ENCODE data around the gene ZNF681.

The ZNF681 gene

DNA sequence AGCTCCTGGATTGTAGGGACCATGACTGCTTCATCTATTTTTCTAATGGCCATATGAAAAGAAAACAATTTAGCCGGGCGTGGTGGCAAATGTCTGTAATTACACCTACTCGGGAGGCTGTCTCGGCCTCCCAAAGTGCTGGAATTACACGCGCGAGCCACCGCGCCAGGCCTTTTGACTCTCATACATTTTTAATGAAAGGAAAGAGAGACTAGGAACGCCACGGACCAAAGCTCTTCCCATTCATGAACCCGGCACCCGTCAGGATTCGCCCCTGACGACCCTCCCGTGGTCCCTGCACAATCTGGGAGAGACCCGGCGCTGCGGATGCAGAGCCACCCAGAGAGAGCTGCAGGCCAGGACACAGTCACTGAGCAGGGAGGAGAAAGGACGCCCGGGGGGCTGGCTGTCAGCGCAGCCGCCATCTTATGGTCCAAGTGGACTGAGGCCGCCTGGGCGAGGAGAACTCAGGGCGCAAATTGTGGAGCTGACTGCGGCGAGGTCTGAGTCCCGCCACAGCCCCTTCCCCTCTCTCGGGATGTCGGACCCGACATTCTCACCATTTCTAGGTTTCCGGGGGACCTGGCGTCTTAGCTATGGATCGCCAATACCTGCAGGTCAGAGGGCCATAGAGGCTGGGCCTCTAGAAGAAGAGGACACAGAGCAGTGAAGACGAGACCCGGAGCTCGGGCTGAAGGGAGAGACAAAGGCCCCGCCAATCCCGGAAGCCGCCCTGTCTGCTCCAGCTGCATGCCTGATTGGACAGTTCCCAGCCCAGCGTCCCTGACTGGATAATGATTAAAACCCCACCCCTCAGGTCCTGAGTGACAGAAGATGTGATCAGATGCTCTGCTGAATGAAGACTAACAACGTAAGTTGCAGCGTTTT lies at the start of gene ZNF681:
Gene ZNF681 (minus strand): TSS at position 705 of the 888 bp plus-strand sequence. CDS start 142 bp downstream, at position 563.
- H3K4me3 Mint-ChIP-seq, result peak within 1 kb of the TSS; percentile 85
- peaks cover 25% of the 10 kb centered on the region for H3K36me3 Mint-ChIP-seq
- CTCF ChIA-PET, result interaction anchor here (1.1 to 1.3 kb wide), 3 partner anchors 10 to 275 kb away, joined by 3 to 4 read pairs (median 4); no protein-coding TSS in a partner anchor
- peaks cover 28% of the 10 kb centered on the region for H3K9me3 Mint-ChIP-seq
- H3K27ac Mint-ChIP-seq, result peak within 1 kb of the TSS; percentile 95
- no peaks in the 10 kb centered on the region for H3K27me3 Mint-ChIP-seq
- peaks cover 29% of the 10 kb centered on the region for H3K4me1 Mint-ChIP-seq
- DNase-seq, result peak; percentile 92

DNA sequence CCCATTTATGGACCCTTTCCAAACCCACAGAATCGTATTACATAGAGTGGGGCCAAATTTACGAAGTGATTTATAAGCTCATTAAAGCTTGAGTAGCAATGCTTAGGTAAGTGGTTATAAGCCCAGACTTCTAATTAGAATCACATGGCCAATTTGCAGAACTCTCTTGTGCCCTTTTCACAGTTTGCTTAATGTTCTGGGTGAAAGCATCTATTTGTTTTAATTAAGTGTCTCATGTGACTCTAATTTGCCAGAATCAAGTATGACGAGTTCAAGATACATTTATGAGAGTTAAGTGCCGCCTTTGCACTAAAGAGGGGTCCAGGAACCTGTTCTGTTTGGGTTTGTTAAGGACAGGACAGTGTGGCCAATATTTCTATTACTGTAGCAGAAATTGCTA lies 46.0 kb upstream of the ZNF681 start:
- no peak for DNase-seq
- CTCF ChIA-PET, result no interaction called here
- Mint-ChIP-seq H3K4me1 (peaks cover 25% of the 10 kb centered on the region), H3K27ac (no peak overlapping the region), H3K36me3 (peaks cover 19% of the 10 kb centered on the region), H3K27me3 (no peaks in the 10 kb centered on the region), H3K9me3 (peaks cover 16% of the 10 kb centered on the region), H3K4me3 (no peak overlapping the region)

DNA sequence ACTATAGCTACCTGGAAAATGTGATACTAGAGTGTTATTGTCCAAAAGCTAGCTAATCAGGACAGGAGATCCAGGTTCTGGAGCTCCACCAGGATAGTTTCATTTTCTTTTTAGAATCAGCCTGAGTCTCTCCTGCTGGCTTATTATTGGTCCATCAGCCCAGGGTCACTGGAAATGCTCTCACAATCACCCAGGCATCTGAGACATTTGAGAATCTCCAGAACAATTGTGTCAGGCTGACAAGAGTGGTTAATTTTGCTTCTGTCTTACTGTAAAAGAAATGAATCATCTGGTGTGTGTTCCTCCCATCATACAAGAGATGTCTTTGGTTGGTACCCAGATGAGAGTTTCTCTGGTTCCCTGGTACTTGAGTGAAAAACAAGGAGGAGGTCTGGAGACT lies 43.6 kb upstream of the ZNF681 start:
- H3K27ac Mint-ChIP-seq, result peak overlapping the region; percentile 80
- H3K9me3 Mint-ChIP-seq, result peaks cover 12% of the 10 kb centered on the region
- H3K4me3 Mint-ChIP-seq, result peak overlapping the region; percentile 68
- peaks cover 12% of the 10 kb centered on the region for H3K36me3 Mint-ChIP-seq
- no peak for DNase-seq
- peaks cover 36% of the 10 kb centered on the region for H3K4me1 Mint-ChIP-seq
- CTCF ChIA-PET, result no interaction called here
- no peaks in the 10 kb centered on the region for H3K27me3 Mint-ChIP-seq

DNA sequence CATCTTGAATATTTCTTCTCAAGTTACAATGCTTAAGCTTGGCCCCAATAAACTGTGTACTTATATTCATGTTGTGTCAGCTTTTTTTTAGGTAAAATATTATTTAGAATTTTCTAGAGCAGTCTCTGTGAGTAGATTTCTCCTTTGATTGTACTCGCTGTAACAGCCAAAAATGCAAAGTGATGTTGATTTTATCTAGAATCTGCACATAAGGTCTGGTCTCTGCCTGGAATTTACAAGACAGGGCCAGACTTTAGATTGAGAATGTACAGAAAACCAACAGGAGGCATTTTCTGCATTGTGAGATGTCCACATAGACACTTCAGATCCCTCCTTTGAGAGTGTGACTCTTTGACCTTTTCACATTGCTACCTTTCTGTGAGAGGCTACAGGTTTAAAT lies 43.1 kb upstream of the ZNF681 start:
- peak overlapping the region; percentile 68 for H3K4me3 Mint-ChIP-seq
- peaks cover 36% of the 10 kb centered on the region for H3K4me1 Mint-ChIP-seq
- H3K9me3 Mint-ChIP-seq, result peaks cover 8% of the 10 kb centered on the region
- CTCF ChIA-PET, result no interaction called here
- peaks cover 9% of the 10 kb centered on the region for H3K36me3 Mint-ChIP-seq
- peak overlapping the region; percentile 80 for H3K27ac Mint-ChIP-seq
- no peak for DNase-seq
- H3K27me3 Mint-ChIP-seq, result no peaks in the 10 kb centered on the region

DNA sequence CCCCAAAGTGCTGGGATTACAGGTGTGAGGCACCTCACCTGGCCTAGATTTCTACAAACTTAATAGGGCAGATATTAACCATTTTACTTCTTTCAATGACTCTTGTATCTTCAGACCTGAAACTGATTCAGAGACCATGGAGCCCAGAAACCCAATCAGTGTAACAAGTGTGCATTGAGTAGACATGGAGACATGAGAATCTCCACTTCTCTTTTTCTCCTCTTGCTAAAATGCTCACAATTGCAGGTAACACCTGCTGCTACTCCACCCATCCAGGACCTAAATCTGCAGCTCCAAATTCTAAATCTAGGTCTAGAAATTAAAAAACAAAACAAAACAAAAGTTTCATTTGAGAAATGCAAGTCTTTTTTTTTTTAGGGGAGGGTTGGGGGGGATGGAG lies 42.2 kb upstream of the ZNF681 start:
- Mint-ChIP-seq H3K27me3 (no peaks in the 10 kb centered on the region), H3K9me3 (peaks cover 12% of the 10 kb centered on the region), H3K27ac (no peak overlapping the region), H3K36me3 (peaks cover 11% of the 10 kb centered on the region), H3K4me3 (no peak overlapping the region), H3K4me1 (peaks cover 36% of the 10 kb centered on the region)
- CTCF ChIA-PET, result no interaction called here
- no peak for DNase-seq

DNA sequence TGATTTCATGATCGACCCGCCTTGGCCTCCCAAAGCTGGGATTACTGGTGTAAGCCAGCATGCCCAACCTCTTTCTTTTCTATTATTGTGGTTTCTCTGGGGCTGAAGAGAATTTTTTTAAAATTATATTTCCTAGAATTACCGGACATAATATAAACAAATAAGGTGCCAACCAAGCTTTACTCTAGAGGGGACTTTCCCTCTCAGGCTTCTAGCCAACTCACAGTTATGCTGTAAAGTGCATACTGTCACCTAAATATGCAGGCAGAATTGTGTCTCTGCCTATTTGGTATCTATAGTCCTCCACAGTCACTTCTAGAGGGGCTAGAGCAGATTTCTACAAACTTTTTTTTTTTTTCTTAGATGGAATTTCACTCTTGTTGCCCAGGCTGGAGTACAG lies 41.6 kb upstream of the ZNF681 start:
- Mint-ChIP-seq H3K9me3 (peaks cover 16% of the 10 kb centered on the region), H3K36me3 (peaks cover 11% of the 10 kb centered on the region), H3K4me3 (no peak overlapping the region), H3K27me3 (no peaks in the 10 kb centered on the region), H3K27ac (peak overlapping the region; percentile 42), H3K4me1 (peaks cover 36% of the 10 kb centered on the region)
- CTCF ChIA-PET, result no interaction called here
- no peak for DNase-seq

DNA sequence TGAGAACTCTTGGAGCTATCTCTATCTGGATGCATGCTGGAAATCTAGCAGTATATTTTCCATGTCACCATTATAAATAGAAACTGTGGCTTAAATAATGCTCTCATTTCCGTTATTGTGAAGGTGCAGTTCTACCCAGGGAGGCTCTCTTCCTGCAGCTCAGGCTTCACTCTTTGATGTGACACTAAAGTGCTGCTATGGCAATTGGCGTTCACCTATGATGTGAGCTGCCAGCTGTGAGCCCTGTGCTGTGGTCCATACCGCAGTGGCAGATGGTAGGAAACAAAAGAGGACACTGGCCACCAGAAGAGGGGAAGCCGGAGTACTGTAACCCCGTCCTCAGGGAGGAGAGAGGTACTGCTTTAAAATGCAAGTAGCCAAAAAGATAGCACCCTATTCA lies 40.6 kb upstream of the ZNF681 start:
- DNase-seq, result peak; percentile 69
- H3K4me1 Mint-ChIP-seq, result peaks cover 36% of the 10 kb centered on the region
- H3K9me3 Mint-ChIP-seq, result peaks cover 21% of the 10 kb centered on the region
- peak overlapping the region; percentile 64 for H3K4me3 Mint-ChIP-seq
- H3K27ac Mint-ChIP-seq, result peak overlapping the region; percentile 90
- peaks cover 7% of the 10 kb centered on the region for H3K36me3 Mint-ChIP-seq
- H3K27me3 Mint-ChIP-seq, result no peaks in the 10 kb centered on the region
- CTCF ChIA-PET, result no interaction called here

DNA sequence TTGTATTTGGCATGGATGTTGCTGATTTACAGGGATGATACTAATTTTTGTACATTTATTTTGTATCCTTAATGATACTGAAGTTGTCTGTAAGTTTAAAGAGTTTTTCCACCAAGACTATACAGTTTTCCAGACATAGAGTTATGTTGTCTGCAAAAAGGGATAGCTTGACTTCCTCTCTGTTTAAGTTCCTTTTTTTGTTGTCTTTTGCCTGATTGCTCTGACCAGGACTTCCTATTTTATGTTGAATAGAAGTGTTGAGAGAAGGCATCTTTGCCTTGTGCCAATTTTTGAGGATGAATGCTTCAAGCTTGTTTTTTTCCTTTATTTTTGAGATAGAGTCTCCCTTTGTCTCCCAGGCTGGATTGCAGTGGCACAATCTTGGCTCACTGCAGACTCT lies 36.8 kb upstream of the ZNF681 start:
- Mint-ChIP-seq H3K27ac (no peak overlapping the region), H3K36me3 (peaks cover 2% of the 10 kb centered on the region), H3K4me1 (peaks cover 16% of the 10 kb centered on the region), H3K27me3 (no peaks in the 10 kb centered on the region), H3K4me3 (no peak overlapping the region), H3K9me3 (peaks cover 19% of the 10 kb centered on the region)
- CTCF ChIA-PET, result no interaction called here
- no peak for DNase-seq

DNA sequence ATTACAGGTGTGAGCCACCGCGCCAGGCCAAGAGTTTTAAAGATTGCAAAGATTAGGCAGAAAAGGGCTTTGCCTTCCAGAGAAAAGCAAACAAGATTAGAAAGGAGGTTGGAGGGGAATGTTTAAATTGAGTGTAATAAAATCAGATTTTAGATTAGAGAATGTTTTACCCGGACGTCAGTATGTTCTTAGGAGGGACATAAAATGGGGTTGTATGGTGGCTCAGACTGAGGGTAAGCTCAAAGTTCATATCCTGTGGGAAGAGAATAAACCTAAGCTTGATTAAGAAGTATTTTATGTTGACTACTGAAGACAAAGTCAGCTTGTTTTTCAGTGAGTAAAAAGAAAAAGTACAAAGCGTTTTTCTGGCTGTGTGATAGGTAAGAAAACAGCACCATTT lies 34.1 kb upstream of the ZNF681 start:
- DNase-seq, result no peak
- CTCF ChIA-PET, result no interaction called here
- no peak overlapping the region for H3K27ac Mint-ChIP-seq
- peaks cover 23% of the 10 kb centered on the region for H3K9me3 Mint-ChIP-seq
- H3K36me3 Mint-ChIP-seq, result peaks cover 2% of the 10 kb centered on the region
- no peaks in the 10 kb centered on the region for H3K4me1 Mint-ChIP-seq
- H3K27me3 Mint-ChIP-seq, result no peaks in the 10 kb centered on the region
- no peak overlapping the region for H3K4me3 Mint-ChIP-seq

DNA sequence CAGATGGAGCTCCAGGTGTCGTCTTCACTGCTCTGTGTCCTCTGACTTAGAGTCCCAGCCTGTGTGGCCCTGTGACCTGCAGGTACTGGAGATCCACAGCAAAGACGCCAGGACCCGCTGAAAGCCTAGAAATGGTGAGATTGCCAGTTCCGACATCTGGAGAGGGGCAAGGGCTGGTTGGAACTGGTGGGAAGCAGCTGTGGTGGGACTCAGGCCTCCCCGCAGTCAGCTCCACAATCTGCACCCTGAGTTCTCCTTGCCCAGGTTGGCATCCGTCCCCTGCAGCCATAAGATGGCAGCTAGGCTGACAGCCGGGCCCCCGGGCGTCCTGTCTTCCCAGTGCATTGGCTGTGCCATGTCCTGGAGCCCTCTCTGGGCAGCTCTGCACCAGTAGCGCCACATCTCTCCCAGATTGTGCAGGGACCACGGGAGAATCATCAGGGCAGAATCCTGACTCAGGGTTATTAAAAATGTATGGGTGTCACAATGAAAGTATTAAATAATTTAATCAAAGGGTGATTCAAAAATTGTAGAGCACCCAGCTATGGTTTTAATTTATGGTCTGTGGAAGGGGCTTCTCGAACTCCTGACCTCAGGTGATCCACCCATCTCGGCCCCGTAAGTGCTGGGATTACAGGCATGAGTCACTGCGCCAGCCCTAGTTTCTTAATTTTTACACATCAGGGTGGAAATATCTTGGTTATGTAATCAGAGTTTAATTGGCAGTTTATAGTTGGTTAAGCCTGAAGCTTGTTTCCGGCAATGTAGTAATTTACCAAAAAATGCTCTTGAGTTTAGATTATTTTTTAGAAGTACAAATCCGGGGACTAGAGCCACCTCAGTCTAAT lies 32.2 kb upstream of the ZNF681 start:
- Mint-ChIP-seq H3K36me3 (peaks cover 6% of the 10 kb centered on the region), H3K4me1 (no peaks in the 10 kb centered on the region), H3K9me3 (peaks cover 19% of the 10 kb centered on the region), H3K27me3 (no peaks in the 10 kb centered on the region), H3K4me3 (no peak overlapping the region), H3K27ac (no peak overlapping the region)
- CTCF ChIA-PET, result no interaction called here
- DNase-seq, result no peak

DNA sequence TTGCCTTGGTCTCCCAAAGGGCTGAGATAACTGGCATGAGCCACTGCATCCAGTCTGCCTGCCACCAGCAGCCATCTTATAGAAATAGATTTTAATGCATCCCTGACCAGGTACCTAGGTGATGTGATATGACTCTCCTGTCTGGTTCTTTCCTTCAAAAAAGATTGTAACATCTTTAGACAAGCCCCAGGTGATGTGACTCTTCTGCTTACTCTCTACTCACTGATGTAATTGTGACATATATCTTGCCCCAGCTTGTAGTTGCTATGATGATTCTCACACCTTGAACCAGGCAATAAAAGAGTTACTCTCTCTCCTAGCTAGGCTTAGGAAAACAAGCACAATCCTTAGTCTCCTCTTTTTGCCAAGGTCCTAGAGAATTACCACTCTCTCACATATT lies 30.6 kb upstream of the ZNF681 start:
- H3K36me3 Mint-ChIP-seq, result peaks cover 16% of the 10 kb centered on the region
- H3K9me3 Mint-ChIP-seq, result peaks cover 8% of the 10 kb centered on the region
- CTCF ChIA-PET, result no interaction called here
- H3K4me1 Mint-ChIP-seq, result no peaks in the 10 kb centered on the region
- H3K4me3 Mint-ChIP-seq, result no peak overlapping the region
- H3K27ac Mint-ChIP-seq, result no peak overlapping the region
- DNase-seq, result no peak
- no peaks in the 10 kb centered on the region for H3K27me3 Mint-ChIP-seq

DNA sequence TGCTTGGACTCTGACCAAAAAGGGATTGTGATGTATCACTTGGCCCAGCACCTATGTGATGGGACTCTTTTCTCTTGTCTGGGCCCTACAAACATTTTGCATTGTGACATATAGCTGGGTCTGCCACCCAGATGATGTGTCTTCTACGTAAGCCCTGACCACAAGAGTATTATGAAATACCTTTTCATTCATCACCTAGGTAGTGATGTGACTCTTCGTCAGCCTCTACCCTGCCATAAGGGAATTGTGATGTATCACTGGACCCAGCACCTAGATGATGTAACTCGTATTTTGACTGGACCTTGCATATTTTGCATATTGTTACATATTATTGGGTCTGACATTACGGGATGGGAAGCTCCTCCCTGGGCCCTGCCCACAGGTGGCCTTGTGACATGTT lies 29.7 kb upstream of the ZNF681 start:
- no peaks in the 10 kb centered on the region for H3K4me1 Mint-ChIP-seq
- no peak for DNase-seq
- CTCF ChIA-PET, result no interaction called here
- no peak overlapping the region for H3K27ac Mint-ChIP-seq
- peaks cover 12% of the 10 kb centered on the region for H3K9me3 Mint-ChIP-seq
- no peaks in the 10 kb centered on the region for H3K27me3 Mint-ChIP-seq
- no peak overlapping the region for H3K4me3 Mint-ChIP-seq
- H3K36me3 Mint-ChIP-seq, result peaks cover 22% of the 10 kb centered on the region

DNA sequence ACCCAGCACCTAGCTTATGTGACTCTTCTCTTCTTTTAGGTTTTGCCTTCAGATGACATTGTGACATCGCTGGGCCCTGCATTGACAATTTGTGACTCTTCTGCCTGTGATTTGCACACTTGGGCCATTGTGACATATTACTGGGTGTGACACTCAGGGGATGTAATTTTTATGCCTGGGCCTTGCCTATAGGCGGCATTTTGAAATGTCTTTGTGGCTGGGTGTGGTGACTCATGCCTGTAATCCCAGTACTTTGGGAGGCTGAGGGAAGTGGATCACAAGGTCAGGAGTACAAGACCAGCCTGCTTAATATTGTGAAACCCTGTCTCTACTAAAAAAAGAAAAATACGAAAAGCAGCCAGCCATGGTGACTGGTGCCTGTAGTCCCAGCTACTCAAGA lies 28.4 kb upstream of the ZNF681 start:
- Mint-ChIP-seq H3K36me3 (peaks cover 33% of the 10 kb centered on the region), H3K27me3 (no peaks in the 10 kb centered on the region), H3K27ac (no peak overlapping the region), H3K4me1 (no peaks in the 10 kb centered on the region), H3K9me3 (peaks cover 22% of the 10 kb centered on the region), H3K4me3 (no peak overlapping the region)
- CTCF ChIA-PET, result no interaction called here
- DNase-seq, result no peak

DNA sequence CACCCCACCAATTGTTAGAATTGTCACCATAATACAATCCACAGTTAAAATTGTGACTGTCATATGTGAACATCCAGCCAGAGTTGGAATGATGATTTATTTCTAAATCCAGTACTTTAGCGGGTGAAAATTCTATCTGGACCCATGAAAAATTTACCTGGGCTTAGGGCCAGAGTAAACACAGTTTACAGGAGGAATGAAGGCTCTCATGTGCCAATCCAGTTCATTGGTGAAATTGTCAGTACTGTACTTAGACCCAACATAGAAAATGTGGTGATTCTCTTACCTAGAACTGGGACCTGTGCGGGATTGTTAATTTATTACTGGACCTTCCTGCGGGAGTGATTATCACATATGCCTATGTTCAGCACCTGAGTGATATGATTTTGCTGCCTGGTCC lies 27.3 kb upstream of the ZNF681 start:
- Mint-ChIP-seq H3K4me3 (no peak overlapping the region), H3K27ac (no peak overlapping the region), H3K9me3 (peaks cover 27% of the 10 kb centered on the region), H3K27me3 (no peaks in the 10 kb centered on the region), H3K4me1 (no peaks in the 10 kb centered on the region), H3K36me3 (peaks cover 38% of the 10 kb centered on the region)
- CTCF ChIA-PET, result no interaction called here
- no peak for DNase-seq

DNA sequence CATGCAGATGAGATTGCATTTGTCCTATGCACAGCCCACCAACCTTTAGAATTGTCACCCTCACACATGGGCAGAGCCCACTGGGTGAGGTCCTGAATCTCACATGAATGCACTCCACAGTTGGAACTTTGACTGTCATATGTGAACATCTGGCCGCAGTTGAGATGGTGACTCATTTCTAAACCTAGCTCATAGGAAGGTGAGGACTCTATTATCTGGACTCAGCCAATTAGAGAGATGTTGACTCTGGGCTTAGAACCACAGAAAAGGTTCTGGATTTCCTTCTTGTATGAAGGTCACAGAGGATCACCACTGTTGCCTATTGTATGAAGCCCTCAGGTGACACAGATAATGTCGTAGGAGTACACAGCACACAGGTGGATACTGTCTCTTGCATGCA lies 25.6 kb upstream of the ZNF681 start:
- H3K36me3 Mint-ChIP-seq, result peaks cover 47% of the 10 kb centered on the region
- no peaks in the 10 kb centered on the region for H3K4me1 Mint-ChIP-seq
- CTCF ChIA-PET, result no interaction called here
- no peak for DNase-seq
- H3K4me3 Mint-ChIP-seq, result no peak overlapping the region
- no peak overlapping the region for H3K27ac Mint-ChIP-seq
- H3K27me3 Mint-ChIP-seq, result no peaks in the 10 kb centered on the region
- peaks cover 33% of the 10 kb centered on the region for H3K9me3 Mint-ChIP-seq

All from activated naive CD4-positive, alpha-beta T cell treated with anti-CD3 and anti-CD28 coated beads, Interleukin-2, amount 10 ng/mL, durations not matched to agents 7 days and 5 days (primary cell).